Measurements from ENCODE around the gene MIB1.
"Not testable (repeated sequence)": the region's sequence is repeated elsewhere in the genome, so short reads cannot be mapped to it uniquely, and the experiment has no call there.

MIB1 gene

GRCh38 chr18:21740538-21741311, at the start of gene MIB1:
Gene MIB1 (plus strand): TSS chr18:21740792. CDS start chr18:21741584, 792 bp downstream.
- H3K4me1 ChIP-seq (ENCODE audit: control insufficient read depth, insufficient read depth, low read length) = peaks cover 14% of the 10 kb centered on the region
- no peaks in the 10 kb centered on the region for H3K9me3 ChIP-seq (ENCODE audit: control insufficient read depth, insufficient read depth, low read length)
- peak within 1 kb of the TSS; percentile 89 for H3K9ac ChIP-seq (ENCODE audit: low read depth, low read length)
- H3K4me3 ChIP-seq (ENCODE audit: low read depth, low read length) = peak within 1 kb of the TSS; percentile 92
- no peaks in the 10 kb centered on the region for H3K36me3 ChIP-seq (ENCODE audit: control insufficient read depth, insufficient read depth, low read length)
- no peaks in the 10 kb centered on the region for H3K27me3 ChIP-seq (ENCODE audit: control insufficient read depth, insufficient read depth, low read length)
- peak within 1 kb of the TSS; percentile 98 for H3K27ac ChIP-seq (ENCODE audit: low read depth, low read length)

GRCh38 chr18:21693322-21693721, 47.3 kb upstream of the MIB1 start:
- H3K4me3 ChIP-seq (ENCODE audit: low read depth, low read length) = no peak overlapping the region
- H3K4me1 ChIP-seq (ENCODE audit: control insufficient read depth, insufficient read depth, low read length) = no peaks in the 10 kb centered on the region
- 0 out of 2 replicates have a peak, but pooled peaks cover 5% of the 10 kb centered on the region for H3K36me3 ChIP-seq (ENCODE audit: control insufficient read depth, insufficient read depth, low read length)

DNA sequence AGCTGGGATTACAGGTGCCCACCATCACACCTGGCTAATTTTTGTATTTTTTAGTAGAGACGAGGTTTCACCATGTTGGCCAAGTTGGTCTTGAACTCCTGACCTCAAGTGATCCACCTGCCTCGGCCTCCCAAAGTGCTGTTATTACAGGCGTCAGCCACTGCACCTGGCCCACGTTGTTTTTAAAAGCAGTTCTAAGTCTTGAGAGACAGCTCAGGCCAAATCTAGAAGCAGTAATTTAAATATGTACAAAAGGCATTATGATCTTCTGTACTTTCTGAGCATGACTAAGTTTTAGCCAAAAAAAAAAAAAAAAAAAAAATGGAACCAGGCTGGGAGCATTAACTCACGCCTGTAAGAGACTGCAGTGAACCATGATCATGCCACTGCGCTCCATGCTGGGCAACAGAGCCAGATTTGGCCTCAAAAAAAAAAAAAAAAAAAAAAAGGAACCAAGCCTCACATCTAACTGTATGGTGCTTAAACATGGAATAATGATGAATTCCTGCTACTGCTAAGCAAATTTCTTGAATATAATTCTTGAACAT, 40.0 kb upstream of the MIB1 start:
- H3K4me3 ChIP-seq (ENCODE audit: low read depth, low read length) = no peak overlapping the region
- H3K27me3 ChIP-seq (ENCODE audit: control insufficient read depth, insufficient read depth, low read length) = peaks cover 10% of the 10 kb centered on the region; the same call in 1 of the 2 replicates
- H3K9me3 ChIP-seq (ENCODE audit: control insufficient read depth, insufficient read depth, low read length) = peaks cover 3% of the 10 kb centered on the region; the same call in 1 of the 2 replicates
- H3K9ac ChIP-seq (ENCODE audit: low read depth, low read length) = no peak overlapping the region
- H3K27ac ChIP-seq (ENCODE audit: low read depth, low read length) = no peak overlapping the region
- H3K36me3 ChIP-seq (ENCODE audit: control insufficient read depth, insufficient read depth, low read length) = peaks cover 16% of the 10 kb centered on the region
- H3K4me1 ChIP-seq (ENCODE audit: control insufficient read depth, insufficient read depth, low read length) = no peaks in the 10 kb centered on the region

More at GRCh38 chr18:21693322-21693721, 47.3 kb upstream of the MIB1 start:
- Histone ChIP-seq H3K9me3 (ENCODE audit: control insufficient read depth, insufficient read depth, low read length) (no peaks in the 10 kb centered on the region), H3K27ac (ENCODE audit: low read depth, low read length) (no peak overlapping the region), H3K9ac (ENCODE audit: low read depth, low read length) (no peak overlapping the region), H3K27me3 (ENCODE audit: control insufficient read depth, insufficient read depth, low read length) (no peaks in the 10 kb centered on the region)

DNA sequence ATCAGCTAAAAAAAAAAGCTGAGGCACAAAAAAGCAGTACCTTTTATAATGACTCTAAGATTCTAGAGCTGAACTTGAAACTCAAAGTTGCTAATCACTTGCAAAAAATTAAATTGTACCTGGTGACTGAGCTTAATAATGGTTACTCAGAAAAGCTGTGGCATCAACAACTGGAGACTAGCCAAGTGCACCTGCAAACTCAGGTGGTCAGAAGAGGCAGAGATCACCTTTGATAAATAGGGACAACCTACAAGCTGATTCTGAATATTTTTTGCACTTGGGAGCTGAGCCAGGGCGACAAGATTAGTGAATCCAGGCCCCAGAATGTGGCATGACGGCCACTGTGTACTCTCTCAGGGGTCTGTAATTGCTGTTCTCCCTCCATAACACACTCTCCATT, 39.0 kb upstream of the MIB1 start:
- Histone ChIP-seq H3K4me1 (ENCODE audit: control insufficient read depth, insufficient read depth, low read length) (no peaks in the 10 kb centered on the region), H3K4me3 (ENCODE audit: low read depth, low read length) (no peak overlapping the region), H3K27me3 (ENCODE audit: control insufficient read depth, insufficient read depth, low read length) (peaks cover 11% of the 10 kb centered on the region; the same call in 1 of the 2 replicates), H3K36me3 (ENCODE audit: control insufficient read depth, insufficient read depth, low read length) (peaks cover 16% of the 10 kb centered on the region), H3K9ac (ENCODE audit: low read depth, low read length) (no peak overlapping the region), H3K27ac (ENCODE audit: low read depth, low read length) (no peak overlapping the region), H3K9me3 (ENCODE audit: control insufficient read depth, insufficient read depth, low read length) (peaks cover 9% of the 10 kb centered on the region; the same call in 1 of the 2 replicates)

DNA sequence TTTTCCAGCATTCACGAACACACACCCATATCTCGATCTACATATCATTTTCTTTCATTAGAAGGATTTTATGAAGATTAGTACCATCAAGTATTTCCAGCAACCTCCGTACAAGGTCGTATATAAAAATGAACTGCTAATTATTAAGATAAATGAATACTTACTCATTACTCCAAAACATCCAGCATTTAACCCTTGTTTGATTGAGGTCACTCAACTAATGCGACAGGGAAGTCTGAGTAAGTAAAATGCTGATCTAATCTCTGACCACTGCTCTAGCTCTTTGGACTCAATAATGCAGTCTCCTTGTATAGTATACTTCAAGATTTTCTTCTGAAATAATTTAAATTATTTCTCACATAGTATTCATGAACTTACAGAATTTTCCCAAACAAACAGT, 38.0 kb upstream of the MIB1 start:
- Histone ChIP-seq H3K9ac (ENCODE audit: low read depth, low read length) (no peak overlapping the region), H3K4me1 (ENCODE audit: control insufficient read depth, insufficient read depth, low read length) (no peaks in the 10 kb centered on the region), H3K36me3 (ENCODE audit: control insufficient read depth, insufficient read depth, low read length) (peaks cover 16% of the 10 kb centered on the region), H3K9me3 (ENCODE audit: control insufficient read depth, insufficient read depth, low read length) (peaks cover 9% of the 10 kb centered on the region; the same call in 1 of the 2 replicates), H3K27ac (ENCODE audit: low read depth, low read length) (no peak overlapping the region), H3K27me3 (ENCODE audit: control insufficient read depth, insufficient read depth, low read length) (peaks cover 11% of the 10 kb centered on the region; the same call in 1 of the 2 replicates), H3K4me3 (ENCODE audit: low read depth, low read length) (no peak overlapping the region; the same call in 1 of the 2 replicates)

- Histone ChIP-seq H3K9me3 (ENCODE audit: control insufficient read depth, insufficient read depth, low read length) (peaks cover 9% of the 10 kb centered on the region; the same call in 1 of the 2 replicates), H3K27ac (ENCODE audit: low read depth, low read length) (peak overlapping the region; percentile 21)
Observed at GRCh38 chr18:21703241-21703820, 37.3 kb upstream of the MIB1 start.

GRCh38 chr18:21704603-21705364, 35.8 kb upstream of the MIB1 start, which contains the start of gene ABHD3:
Gene ABHD3 (minus strand): TSS chr18:21704774. CDS start chr18:21704665, 109 bp downstream.
- Histone ChIP-seq H3K36me3 (ENCODE audit: control insufficient read depth, insufficient read depth, low read length) (peaks cover 16% of the 10 kb centered on the region), H3K9me3 (ENCODE audit: control insufficient read depth, insufficient read depth, low read length) (peaks cover 9% of the 10 kb centered on the region; the same call in 1 of the 2 replicates), H3K4me1 (ENCODE audit: control insufficient read depth, insufficient read depth, low read length) (no peaks in the 10 kb centered on the region), H3K27me3 (ENCODE audit: control insufficient read depth, insufficient read depth, low read length) (peaks cover 11% of the 10 kb centered on the region; the same call in 1 of the 2 replicates), H3K9ac (ENCODE audit: low read depth, low read length) (peak within 1 kb of the TSS; percentile 56), H3K27ac (ENCODE audit: low read depth, low read length) (peak within 1 kb of the TSS; percentile 88), H3K4me3 (ENCODE audit: low read depth, low read length) (peak within 1 kb of the TSS; percentile 69)

More at GRCh38 chr18:21703241-21703820, 37.3 kb upstream of the MIB1 start:
- Histone ChIP-seq H3K36me3 (ENCODE audit: control insufficient read depth, insufficient read depth, low read length) (peaks cover 16% of the 10 kb centered on the region), H3K4me1 (ENCODE audit: control insufficient read depth, insufficient read depth, low read length) (no peaks in the 10 kb centered on the region), H3K9ac (ENCODE audit: low read depth, low read length) (peak overlapping the region; percentile 56; the same call in 1 of the 2 replicates), H3K4me3 (ENCODE audit: low read depth, low read length) (peak overlapping the region; percentile 69), H3K27me3 (ENCODE audit: control insufficient read depth, insufficient read depth, low read length) (peaks cover 11% of the 10 kb centered on the region; the same call in 1 of the 2 replicates)

DNA sequence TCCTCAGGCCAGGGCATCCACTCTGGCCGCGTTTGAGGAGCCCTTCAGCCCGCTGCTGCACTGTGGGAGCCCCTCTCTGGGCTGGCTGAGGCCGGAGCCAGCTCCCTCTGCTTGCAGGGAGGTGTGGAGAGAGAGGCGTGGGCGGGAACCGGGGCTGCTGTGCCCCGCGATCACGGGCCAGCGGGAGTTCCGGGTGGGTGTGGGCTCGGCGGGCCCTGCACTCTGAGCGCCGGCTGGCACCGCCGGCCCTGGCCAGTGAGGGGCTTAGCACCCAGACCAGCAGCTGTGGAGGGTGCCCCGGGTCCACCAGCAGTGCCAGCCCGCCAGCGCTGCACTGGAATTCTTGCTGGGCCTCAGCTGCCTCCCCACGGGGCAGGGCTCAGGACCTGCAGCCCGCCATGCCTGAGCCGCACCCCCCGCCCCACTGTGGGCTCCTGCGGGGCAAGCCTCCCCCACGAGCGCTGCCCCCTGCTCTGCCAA, 34.2 kb upstream of the MIB1 start:
- peaks cover 10% of the 10 kb centered on the region for H3K36me3 ChIP-seq (ENCODE audit: control insufficient read depth, insufficient read depth, low read length)
- no peak overlapping the region for H3K27ac ChIP-seq (ENCODE audit: low read depth, low read length)
- H3K9ac ChIP-seq (ENCODE audit: low read depth, low read length) = no peak overlapping the region
- H3K4me1 ChIP-seq (ENCODE audit: control insufficient read depth, insufficient read depth, low read length) = no peaks in the 10 kb centered on the region
- H3K9me3 ChIP-seq (ENCODE audit: control insufficient read depth, insufficient read depth, low read length) = peaks cover 9% of the 10 kb centered on the region; the same call in 1 of the 2 replicates
- peaks cover 11% of the 10 kb centered on the region; the same call in 1 of the 2 replicates for H3K27me3 ChIP-seq (ENCODE audit: control insufficient read depth, insufficient read depth, low read length)
- no peak overlapping the region for H3K4me3 ChIP-seq (ENCODE audit: low read depth, low read length)

GRCh38 chr18:21707130-21707529, 33.5 kb upstream of the MIB1 start:
- not testable (repeated sequence) for H3K9ac ChIP-seq (ENCODE audit: low read depth, low read length); H3K27ac ChIP-seq (ENCODE audit: low read depth, low read length); H3K9me3 ChIP-seq (ENCODE audit: control insufficient read depth, insufficient read depth, low read length); H3K4me1 ChIP-seq (ENCODE audit: control insufficient read depth, insufficient read depth, low read length); H3K4me3 ChIP-seq (ENCODE audit: low read depth, low read length); H3K36me3 ChIP-seq (ENCODE audit: control insufficient read depth, insufficient read depth, low read length)
- H3K27me3 ChIP-seq (ENCODE audit: control insufficient read depth, insufficient read depth, low read length) = peaks cover 11% of the 10 kb centered on the region; the same call in 1 of the 2 replicates

DNA sequence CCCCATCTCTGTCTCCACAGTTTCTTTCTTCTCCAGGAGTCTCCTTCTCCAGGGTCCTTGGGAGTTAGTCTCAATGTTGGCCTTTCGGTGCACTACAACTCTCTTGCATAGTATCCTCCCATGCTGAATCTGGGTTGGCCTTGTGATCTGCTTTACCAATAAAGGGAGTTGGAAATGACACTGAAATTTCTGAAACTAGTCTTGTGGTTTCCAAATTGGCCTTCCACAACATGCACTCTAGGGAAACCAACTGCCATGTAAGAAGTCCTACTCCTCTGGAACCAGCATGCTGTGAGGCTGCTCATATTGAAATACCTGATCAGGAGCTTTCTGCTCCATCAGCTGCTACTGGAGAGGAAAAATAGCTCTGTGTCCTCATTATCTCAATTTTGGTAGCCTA, 26.1 kb upstream of the MIB1 start:
- no peak overlapping the region for H3K4me3 ChIP-seq (ENCODE audit: low read depth, low read length)
- no peak overlapping the region for H3K27ac ChIP-seq (ENCODE audit: low read depth, low read length)
- H3K27me3 ChIP-seq (ENCODE audit: control insufficient read depth, insufficient read depth, low read length) = no peaks in the 10 kb centered on the region
- no peaks in the 10 kb centered on the region for H3K9me3 ChIP-seq (ENCODE audit: control insufficient read depth, insufficient read depth, low read length)
- no peak overlapping the region for H3K9ac ChIP-seq (ENCODE audit: low read depth, low read length)
- H3K36me3 ChIP-seq (ENCODE audit: control insufficient read depth, insufficient read depth, low read length) = no peaks in the 10 kb centered on the region
- H3K4me1 ChIP-seq (ENCODE audit: control insufficient read depth, insufficient read depth, low read length) = no peaks in the 10 kb centered on the region

Measured in HUES48 (cell line).